Aorta (tissue), 5 donors: ENCODE data around the gene ASCL2. TPM values are rescaled to one million over a fixed set of nuclear protein-coding genes. Genes with fewer than 3 reads are reported as not detected.
"Not testable (repeated sequence)": the region's sequence is repeated elsewhere in the genome, so short reads cannot be mapped to it uniquely, and the experiment has no call there.

Experiments used
- ATAC-seq: fragments of 200-7000 bp; cut with Tn5 transposase; one replicate; pipeline ENCODE4 v1.9.1; 2022; ENCODE audit warnings: moderate library complexity; ENCODE audit not compliant: low FRiP score
- DNase-seq, 2 donors: peaks; one replicate each; pipeline ENCODE4 v3.0.0-alpha.2; 2020
- H3K27ac ChIP-seq, 2 donors: one replicate each; pipeline ENCODE4 v1.5.1; 2013; ENCODE audit warnings: low read length in 2 of 2, mild to moderate bottlenecking in 2 of 2, moderate library complexity in 2 of 2, control low read depth in 1 of 2, inconsistent platforms in 1 of 2, low read depth in 1 of 2
- H3K27me3 ChIP-seq, 2 donors: one replicate each; pipeline ENCODE4 v1.6.1; 2013; ENCODE audit warnings: control low read depth in 1 of 2, low read length in 1 of 2, mild to moderate bottlenecking in 1 of 2, moderate library complexity in 1 of 2; ENCODE audit not compliant: insufficient read depth in 2 of 2, control insufficient read depth in 1 of 2
- H3K36me3 ChIP-seq, 2 donors: one replicate each; pipeline ENCODE4 v1.6.1; 2013; ENCODE audit warnings: control low read depth in 1 of 2, low read length in 1 of 2, mild to moderate bottlenecking in 1 of 2; ENCODE audit not compliant: insufficient read depth in 2 of 2, control insufficient read depth in 1 of 2
- H3K4me1 ChIP-seq, 2 donors: one replicate each; pipeline ENCODE4 v1.6.1; 2013; ENCODE audit warnings: low read length in 2 of 2, control low read depth in 1 of 2, mild to moderate bottlenecking in 1 of 2, moderate library complexity in 1 of 2; ENCODE audit not compliant: insufficient read depth in 2 of 2, control insufficient read depth in 1 of 2
- H3K4me3 ChIP-seq, 2 donors: one replicate each; pipeline ENCODE4 v1.5.1; 2013; ENCODE audit warnings: low read length in 2 of 2, control low read depth in 1 of 2, mild to moderate bottlenecking in 1 of 2
- H3K9me3 ChIP-seq: one replicate; pipeline ENCODE4 v1.6.1; 2013; ENCODE audit warnings: mild to moderate bottlenecking, low read length; ENCODE audit not compliant: control insufficient read depth
- WGBS, 2 donors: extraction: QIAGEN DNeasy Blood & Tissue Kit; methylation state at CpG; one replicate each; pipeline ENCODE4 v1.1.7; 2013; 5-methylcytosine and 5-hydroxymethylcytosine counted together
- intact Hi-C, 2 donors: fragments of 100-400 bp; cut with DNase I; formaldehyde crosslinking; loops; one replicate each; pipeline versions ENCODE4 v1.14.2 to v1.15.0; 2022
- polyA plus RNA-seq, 2 donors: library from polyadenylated mRNA; stranded (reverse); fragments of 200-250 nt; gene quantifications; one replicate each; pipeline ENCODE4 v1.2.3, GENCODE V29; 2013
- total RNA-seq, 2 donors: library from RNA; stranded (reverse); fragmentation: NEBNext Ultra II Directional; extraction: Animal tissue kit (Norgen Biotek cat#: 25700); gene quantifications; one replicate each; pipeline ENCODE4 v1.2.1, GENCODE V29; 2021
- donor health status: healthy with polysubstance abuse.
- donor health status: Bipolar disorder and iron deficiency.
- donor health status: DM: no; HTN: no; CAD: no.
- donor health status: DM: no; HTN: no; CAD: no.
- donor health status: DM: yes; HTN: yes; CAD: no.

The ASCL2 gene
- total and polyA plus RNA-seq, 4 donors, result 0.62 to 1.4 TPM; not detected in 2

- H3K27ac ChIP-seq, H3K4me3 ChIP-seq, H3K27me3 ChIP-seq, H3K4me1 ChIP-seq, H3K9me3 ChIP-seq, DNase-seq, H3K36me3 ChIP-seq, intact Hi-C loops: not testable (repeated sequence)
- ATAC-seq, result peak; percentile 29
- 87% methylated on average over 23 of the region's 23 CpGs for WGBS, 2 donors
These were observed 33.8 kb downstream of the ASCL2 start for GRCh38 chr11:2236381-2237134.

GRCh38 chr11:2235588-2236326 is 34.6 kb downstream of the ASCL2 start:
- WGBS, 2 donors, result 85 to 90% methylated on average over 14 of the region's 14 CpGs
- no peaks in the 10 kb centered on the region for H3K36me3 ChIP-seq
- ATAC-seq, result no peak

GRCh38 chr11:2234963-2235362 is 35.4 kb downstream of the ASCL2 start:
- H3K9me3 ChIP-seq, result no peaks in the 10 kb centered on the region
- no peak overlapping the region for H3K4me3 ChIP-seq
- no peaks in the 10 kb centered on the region for H3K27me3 ChIP-seq
- H3K36me3 ChIP-seq, result no peaks in the 10 kb centered on the region
- ATAC-seq (no peak), DNase-seq (no peak)
- WGBS, 2 donors, result 69 to 77% methylated on average over 10 of the region's 10 CpGs
- H3K27ac ChIP-seq, result no peak overlapping the region
- no peaks in the 10 kb centered on the region for H3K4me1 ChIP-seq
- intact Hi-C loops, result no loop called here

More at GRCh38 chr11:2235588-2236326, 34.6 kb downstream of the ASCL2 start:
- DNase-seq, result no peak
- H3K4me3 ChIP-seq, result no peak overlapping the region
- no peak overlapping the region for H3K27ac ChIP-seq
- no peaks in the 10 kb centered on the region for H3K27me3 ChIP-seq
- H3K9me3 ChIP-seq, result no peaks in the 10 kb centered on the region
- H3K4me1 ChIP-seq, result no peaks in the 10 kb centered on the region
- intact Hi-C loops, result no loop called here

- no peaks in the 10 kb centered on the region for H3K4me1 ChIP-seq
- DNase-seq (no peak), ATAC-seq (no peak)
- no peak overlapping the region for H3K27ac ChIP-seq
- no peaks in the 10 kb centered on the region for H3K36me3 ChIP-seq
- intact Hi-C loops, result no loop called here
- H3K27me3 ChIP-seq, result no peaks in the 10 kb centered on the region
- WGBS, 2 donors, result 79 to 82% methylated on average over 10 of the region's 10 CpGs
- no peak overlapping the region for H3K4me3 ChIP-seq
- H3K9me3 ChIP-seq, result peaks cover 2% of the 10 kb centered on the region
These were observed 36.5 kb downstream of the ASCL2 start for GRCh38 chr11:2233693-2234455.

- peaks cover 2% of the 10 kb centered on the region for H3K9me3 ChIP-seq
- no peaks in the 10 kb centered on the region for H3K36me3 ChIP-seq
- ATAC-seq (no peak), DNase-seq (no peak)
- H3K27ac ChIP-seq, result no peak overlapping the region
- H3K27me3 ChIP-seq, result no peaks in the 10 kb centered on the region
- H3K4me1 ChIP-seq, result no peaks in the 10 kb centered on the region
- intact Hi-C loops, result no loop called here
- 79 to 81% methylated on average over 2 of the region's 2 CpGs for WGBS, 2 donors
- H3K4me3 ChIP-seq, result no peak overlapping the region
These were observed 40.6 kb downstream of the ASCL2 start for GRCh38 chr11:2229713-2230297.

- Histone ChIP-seq H3K4me3 (no peak overlapping the region), H3K9me3 (peaks cover 5% of the 10 kb centered on the region), H3K27ac (no peak overlapping the region), H3K27me3 (no peaks in the 10 kb centered on the region), H3K36me3 (no peaks in the 10 kb centered on the region), H3K4me1 (no peaks in the 10 kb centered on the region)
- DNase-seq, result no peak
- WGBS, 2 donors, result 94 to 99% methylated on average over 1 of the region's 1 CpG
- no peak for ATAC-seq
- intact Hi-C loops, result no loop called here
These were observed 46.1 kb downstream of the ASCL2 start for GRCh38 chr11:2224254-2224653.

GRCh38 chr11:2223153-2223794 is 47.1 kb downstream of the ASCL2 start:
- Histone ChIP-seq H3K9me3 (peaks cover 4% of the 10 kb centered on the region), H3K4me1 (no peaks in the 10 kb centered on the region), H3K4me3 (no peak overlapping the region), H3K27ac (no peak overlapping the region), H3K27me3 (no peaks in the 10 kb centered on the region), H3K36me3 (no peaks in the 10 kb centered on the region)
- DNase-seq, result no peak
- ATAC-seq, result no peak
- intact Hi-C loops, result no loop called here
- 61 to 64% methylated on average over 5 of the region's 5 CpGs for WGBS, 2 donors

GRCh38 chr11:2222451-2222850 is 47.9 kb downstream of the ASCL2 start:
- DNase-seq (no peak), ATAC-seq (no peak)
- intact Hi-C loops, result no loop called here
- Histone ChIP-seq H3K4me1 (no peaks in the 10 kb centered on the region), H3K9me3 (peaks cover 4% of the 10 kb centered on the region), H3K36me3 (no peaks in the 10 kb centered on the region), H3K27ac (no peak overlapping the region), H3K27me3 (no peaks in the 10 kb centered on the region), H3K4me3 (no peak overlapping the region)
- WGBS, 2 donors, result 50 to 64% methylated on average over 4 of the region's 4 CpGs
